Breast epithelium (tissue), 3 donors: ENCODE data around the gene MIER2.

Experiments used
- CTCF ChIP-seq, 3 donors: fragments of 450-650 bp; IDR thresholded peaks; one replicate each; pipeline ENCODE4 v1.5.1; 2016 to 2017; ENCODE audit warnings: antibody characterized with exemption in 3 of 3, mild to moderate bottlenecking in 3 of 3, moderate library complexity in 3 of 3
- POLR2A ChIP-seq: fragments of 450-650 bp; IDR thresholded peaks from one replicate; pipeline ENCODE4 v1.6.1; 2016; ENCODE audit warnings: antibody characterized with exemption, mild to moderate bottlenecking, moderate library complexity

DNA sequence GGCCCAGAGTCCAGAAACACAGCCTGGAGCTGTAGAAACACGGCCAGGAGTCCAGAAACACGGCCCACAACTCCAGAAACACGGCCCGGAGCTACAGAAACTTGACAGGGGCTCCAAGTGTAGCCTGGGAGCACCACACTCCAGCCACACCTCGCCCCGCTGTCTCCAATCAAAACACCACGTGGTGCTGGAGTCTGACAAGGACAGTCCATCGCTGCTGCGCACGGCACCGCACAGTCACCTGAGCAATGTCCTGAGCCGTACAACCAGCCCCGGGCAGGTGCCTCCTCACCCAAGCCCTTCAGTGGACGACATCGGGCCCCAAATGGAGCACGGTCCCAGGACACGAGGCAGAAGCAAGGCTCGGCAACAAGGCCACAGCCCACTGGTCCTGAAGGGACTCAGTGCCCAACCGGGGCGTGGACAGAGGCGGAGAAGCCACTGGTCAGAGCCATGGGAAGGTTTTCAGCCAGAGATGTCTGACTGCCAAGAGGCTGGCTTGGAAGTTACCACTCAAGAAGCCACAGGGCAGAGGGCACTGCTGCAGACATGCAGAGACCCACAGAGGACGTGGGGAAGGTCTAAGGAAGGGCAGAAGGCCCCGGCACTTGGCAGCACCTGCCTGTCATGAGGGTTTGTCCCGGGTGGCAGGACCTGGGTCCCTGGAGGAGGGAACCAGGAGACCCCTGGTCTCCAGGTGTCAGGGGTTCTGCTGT lies 33.7 kb downstream of the MIER2 start:
- no peak for TF ChIP-seq CTCF (IDR thresholded peaks at IDR 0.05)
- TF ChIP-seq POLR2A, result no peak
